ENCODE measurements around the gene PRDM16.

PRDM16 gene

DNA sequence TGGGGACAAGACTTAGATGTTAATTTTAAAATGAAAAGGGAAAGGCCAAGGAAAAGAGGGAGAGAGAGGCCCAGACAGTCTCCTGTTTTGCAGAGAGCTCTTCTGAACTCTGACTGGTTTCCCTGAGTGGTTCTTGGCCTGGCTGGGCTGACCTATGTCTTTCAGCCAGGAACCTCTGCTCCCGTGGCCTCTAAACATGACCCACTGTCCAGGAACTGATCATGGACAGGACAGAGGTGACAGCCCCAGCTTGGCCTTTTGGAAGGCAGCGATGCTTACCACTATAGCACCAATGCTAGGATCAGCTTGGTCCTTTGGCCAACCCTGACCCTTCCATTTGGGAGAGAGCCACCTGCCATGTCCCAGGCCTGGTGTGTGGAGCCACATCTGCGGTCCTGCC lies 55.2 kb downstream of the PRDM16 start:
- no peak for DNase-seq (ENCODE audit: low read depth)

DNA sequence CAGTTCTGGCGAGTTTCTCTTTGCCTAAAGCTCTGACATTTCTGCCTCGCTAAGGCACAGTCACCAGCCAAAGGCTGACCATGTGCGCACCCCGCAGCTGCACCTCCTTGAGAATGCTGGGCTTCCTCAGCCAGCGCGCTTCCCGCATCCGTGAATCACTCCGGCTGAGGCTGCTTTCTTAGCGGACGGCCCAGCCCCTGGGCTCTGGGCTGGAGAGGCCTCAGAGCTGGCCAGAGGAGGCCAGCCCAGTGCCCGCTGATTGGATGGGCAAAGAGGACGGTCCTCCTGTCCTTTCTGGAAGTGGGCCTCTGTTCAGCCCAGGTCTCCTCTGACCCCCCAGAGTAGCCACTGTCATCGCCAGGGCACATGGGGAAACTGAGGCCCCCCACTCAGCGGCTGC lies 56.1 kb downstream of the PRDM16 start:
- DNase-seq (ENCODE audit: low read depth): no peak

DNA sequence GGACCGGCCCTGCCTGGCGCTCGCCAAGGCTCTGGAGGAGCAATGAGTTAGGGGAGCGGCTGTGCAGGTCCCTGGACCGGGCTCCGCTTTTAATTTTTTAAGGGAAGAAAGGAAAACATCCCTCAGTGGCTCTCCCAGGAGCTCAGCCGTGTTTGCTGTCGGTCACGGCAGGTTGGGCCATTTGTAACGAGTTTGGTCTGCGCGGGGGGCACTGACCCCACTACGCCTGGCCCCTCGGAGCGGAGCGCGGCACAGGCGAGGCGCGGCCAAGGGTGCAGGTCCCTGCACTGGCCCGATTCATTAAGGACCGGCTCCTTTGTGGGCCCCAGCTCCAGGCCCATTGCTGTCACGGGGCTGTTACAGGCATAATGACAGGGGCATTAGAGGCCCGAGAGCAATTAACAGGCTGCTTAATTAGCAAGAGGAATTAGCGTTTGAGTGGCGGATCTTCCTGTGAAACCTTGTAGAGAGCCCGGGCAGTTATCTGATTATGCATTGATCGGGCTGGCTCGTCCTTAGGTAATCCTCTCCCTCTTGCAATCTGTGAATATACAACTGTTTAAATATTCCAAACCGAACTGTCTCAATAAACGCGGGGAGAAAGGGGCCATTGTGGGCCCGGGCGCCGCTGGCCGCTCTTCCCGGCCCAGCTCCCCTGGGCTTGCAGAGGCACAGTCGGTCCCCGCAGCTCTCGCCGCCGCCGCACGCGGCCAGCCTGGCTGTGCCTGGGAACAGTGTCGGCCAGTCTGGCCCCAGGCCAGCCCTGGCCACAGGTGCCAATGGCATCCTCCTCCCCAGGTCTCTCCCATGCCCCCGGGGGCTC lies 56.8 kb downstream of the PRDM16 start:
- DNase-seq (ENCODE audit: low read depth): no peak

DNA sequence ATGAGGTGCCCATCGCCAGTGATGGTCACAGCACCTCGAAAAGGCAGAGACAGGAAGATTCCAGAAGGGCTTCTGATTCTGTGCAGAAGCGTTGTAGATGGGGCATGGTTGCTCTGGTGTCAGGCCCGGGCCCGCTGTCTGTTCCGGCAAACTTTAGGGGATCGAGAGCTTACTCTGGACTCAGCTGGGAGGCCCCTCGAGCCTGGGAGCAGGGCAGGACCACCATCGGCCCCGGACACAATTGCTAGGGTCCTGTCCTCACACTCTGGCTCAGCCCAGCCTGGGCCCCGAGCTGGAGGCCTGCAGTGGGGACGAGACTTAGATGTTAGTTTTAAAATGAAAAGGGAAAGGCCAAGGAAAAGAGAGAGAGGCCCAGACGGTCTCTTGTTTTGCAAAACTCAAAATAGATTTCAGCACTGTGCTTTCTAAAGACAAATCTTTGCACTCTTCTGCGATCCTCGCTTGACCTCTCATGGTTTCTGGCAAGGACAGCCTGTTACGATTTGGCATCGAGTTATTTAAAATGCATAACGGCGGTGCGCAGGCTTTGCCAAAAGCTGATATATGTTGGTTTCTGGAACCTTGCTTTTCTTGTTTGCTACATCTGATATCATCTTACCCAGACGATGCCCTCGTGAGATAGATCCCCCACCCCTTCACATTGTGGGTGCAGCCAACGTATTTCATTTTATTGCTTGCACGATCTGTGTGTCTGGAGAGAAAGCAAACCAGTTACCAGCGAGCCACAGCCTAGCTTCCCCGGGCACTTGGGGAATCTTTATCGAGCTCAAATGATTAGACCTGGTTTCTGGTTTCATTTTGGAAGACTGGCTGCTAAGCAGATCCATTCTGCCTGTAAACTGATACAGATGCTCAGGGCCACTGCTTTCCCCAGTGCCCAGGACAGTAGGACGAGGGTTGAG lies 58.0 kb downstream of the PRDM16 start:
- DNase-seq (ENCODE audit: low read depth): no peak

DNA sequence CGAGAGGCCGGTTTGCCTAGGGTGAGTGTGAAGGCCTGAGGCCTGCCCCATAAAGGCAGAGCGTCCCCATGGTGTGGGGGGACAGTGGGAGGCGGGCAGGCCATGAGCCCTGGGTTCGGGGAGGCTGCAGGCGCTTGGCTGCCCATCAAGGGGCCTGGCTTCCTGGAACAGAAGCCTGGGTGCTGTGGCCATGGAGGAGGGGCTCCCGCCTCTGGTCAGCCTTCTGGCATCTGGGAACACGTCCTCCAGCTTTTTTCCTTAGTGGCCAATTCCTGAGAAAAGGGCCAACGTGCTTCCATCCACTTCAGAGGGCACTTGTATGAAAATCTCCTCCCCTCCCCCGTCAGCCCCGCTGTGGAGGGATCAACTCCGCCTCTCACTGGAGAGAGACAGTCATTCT lies 58.7 kb downstream of the PRDM16 start:
- DNase-seq (ENCODE audit: low read depth): no peak

DNA sequence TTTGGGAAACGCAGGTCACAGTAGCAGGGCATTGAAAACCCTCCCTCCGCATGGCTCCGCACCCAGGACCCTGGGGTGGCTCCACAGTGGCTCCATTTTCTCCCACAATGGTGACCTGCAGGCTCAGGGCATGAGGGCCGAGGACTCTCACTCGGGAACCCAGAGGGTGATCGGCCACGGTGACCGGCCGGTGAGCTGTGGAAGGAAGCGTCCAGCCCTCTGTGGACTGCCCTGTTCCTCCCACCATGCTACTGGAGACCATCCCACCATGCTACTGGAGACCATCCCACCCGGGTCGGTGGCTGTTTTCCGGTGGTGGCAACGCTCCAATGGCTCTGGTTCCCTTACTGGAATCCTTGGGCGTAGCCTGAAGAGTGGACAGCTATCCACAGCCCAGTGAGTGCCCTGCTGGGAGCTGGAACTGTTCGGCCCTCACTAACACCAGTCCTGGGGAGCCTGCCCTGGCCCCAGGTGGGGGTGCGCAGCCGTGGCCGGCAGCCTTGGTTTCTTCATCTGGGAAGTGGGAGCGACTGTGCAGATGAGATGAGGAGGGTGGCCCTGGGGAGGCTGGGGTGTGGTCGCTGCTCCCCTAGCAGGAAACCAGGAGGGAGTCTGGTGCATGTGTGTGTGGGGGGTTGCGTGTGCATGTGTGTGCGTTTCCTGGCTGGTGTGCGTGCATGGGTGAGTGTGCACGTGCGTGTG lies 59.6 kb downstream of the PRDM16 start:
- no peak for DNase-seq (ENCODE audit: low read depth)

DNA sequence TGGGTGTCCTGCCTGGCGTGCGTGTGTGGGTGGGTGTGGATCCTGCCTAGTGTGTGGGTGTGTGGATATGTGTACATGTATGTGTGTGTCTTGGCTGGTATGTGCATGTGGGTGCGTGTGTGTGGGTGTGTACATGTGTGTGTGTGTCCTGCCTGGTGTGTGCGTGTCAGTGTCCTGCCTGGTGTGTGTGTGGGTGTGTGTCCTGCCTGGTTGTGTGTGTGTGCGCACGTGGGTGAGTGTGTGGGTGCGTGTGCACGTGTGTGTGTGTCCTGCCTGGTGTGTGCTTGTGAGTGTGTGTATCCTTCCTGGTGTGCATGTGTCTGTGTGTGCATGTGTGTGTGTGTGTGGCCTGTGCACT lies 60.1 kb downstream of the PRDM16 start:
- DNase-seq (ENCODE audit: low read depth): no peak

DNA sequence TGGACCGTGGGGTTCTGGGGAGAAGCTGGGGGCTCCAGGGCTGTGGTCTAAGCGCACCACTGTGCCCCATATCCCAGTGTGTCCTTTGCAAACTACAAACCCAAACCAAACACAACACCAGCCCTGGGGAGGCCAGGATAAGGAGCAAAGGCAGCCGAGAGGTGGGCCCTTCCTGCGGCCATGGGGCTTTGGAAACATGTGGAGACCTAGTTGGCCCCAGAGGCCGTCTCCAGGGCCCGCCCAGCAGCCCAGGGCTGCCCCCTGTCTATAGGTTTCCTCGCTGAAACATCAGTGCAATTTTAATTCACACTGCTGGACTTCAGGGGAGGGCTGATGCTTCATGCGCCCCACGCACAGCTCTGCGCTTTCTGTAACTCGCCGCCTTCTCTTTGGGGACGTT lies 61.3 kb downstream of the PRDM16 start:
- DNase-seq (ENCODE audit: low read depth): no peak

DNA sequence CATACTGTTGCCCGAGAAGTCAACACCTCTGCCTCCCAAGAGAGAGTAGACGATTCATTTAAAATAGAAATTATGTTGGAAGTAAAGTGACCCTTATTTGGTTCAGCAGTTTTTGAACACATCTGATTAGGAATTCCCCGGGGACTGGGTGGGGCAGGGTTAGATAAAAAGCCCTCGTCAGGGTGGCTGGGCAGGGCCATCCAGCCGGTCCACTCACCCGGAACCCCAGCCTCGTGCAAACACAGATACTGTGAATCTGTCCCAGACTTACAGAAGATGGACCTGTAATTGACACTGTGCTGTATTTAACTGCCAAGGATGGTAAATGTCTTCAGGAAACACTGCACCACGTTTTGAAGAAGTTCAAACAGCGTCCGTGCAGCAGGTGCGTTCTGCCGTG lies 63.7 kb downstream of the PRDM16 start:
- DNase-seq (ENCODE audit: low read depth): no peak

DNA sequence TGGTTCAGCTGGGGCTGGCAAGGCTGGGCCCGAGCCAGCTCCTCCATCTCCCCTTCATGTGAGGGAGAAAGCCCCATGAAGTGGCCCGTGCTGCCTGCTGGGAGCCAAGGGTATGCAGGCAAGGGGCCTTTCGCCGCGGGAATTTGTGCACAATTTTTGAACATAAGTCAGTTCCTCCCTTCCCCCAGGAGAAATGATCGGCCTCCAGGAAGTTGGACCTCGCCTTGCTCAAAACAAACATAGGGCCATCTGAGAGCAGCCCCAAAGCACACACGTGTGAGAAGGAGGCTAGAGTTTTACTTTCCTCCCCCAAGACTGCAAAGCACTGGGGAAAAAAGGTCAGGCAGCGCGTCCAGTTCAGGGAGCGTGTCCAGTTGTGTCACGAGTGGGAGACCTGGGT lies 64.7 kb downstream of the PRDM16 start:
- no peak for DNase-seq (ENCODE audit: low read depth)

DNA sequence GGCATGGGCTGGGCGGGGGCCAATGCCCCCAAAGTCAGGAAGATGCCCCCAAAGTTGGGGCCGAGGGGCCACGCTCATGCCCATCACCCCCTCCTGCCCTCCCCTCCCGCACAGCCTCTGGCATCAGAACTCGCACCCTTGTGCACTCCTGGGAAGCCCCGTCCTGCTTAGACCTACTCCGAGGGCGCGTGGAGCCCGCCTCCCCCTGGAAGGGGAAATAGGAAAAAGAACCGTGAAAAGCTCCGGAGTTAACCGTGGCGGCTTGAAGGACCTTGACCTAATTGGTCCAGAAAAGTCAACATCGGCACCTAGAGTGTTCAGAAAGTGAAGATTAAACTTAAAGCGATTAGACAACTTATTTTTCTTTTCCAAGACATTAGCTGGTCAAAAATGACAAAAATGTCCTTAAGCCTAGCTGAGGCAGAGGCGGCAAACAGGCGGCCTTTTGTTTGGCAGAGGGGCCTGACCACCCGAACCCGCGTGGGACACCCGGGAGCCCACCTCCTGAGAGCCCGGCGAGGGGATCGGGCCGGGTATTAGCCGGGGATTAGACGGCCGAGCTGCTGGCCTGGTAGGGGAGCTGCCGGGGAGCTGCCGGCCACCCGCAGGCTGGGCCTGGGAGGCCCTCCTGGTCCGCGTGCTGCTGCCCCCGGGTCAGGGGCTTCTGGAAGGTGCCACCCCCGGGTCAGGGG lies 65.5 kb downstream of the PRDM16 start:
- DNase-seq (ENCODE audit: low read depth): no peak

DNA sequence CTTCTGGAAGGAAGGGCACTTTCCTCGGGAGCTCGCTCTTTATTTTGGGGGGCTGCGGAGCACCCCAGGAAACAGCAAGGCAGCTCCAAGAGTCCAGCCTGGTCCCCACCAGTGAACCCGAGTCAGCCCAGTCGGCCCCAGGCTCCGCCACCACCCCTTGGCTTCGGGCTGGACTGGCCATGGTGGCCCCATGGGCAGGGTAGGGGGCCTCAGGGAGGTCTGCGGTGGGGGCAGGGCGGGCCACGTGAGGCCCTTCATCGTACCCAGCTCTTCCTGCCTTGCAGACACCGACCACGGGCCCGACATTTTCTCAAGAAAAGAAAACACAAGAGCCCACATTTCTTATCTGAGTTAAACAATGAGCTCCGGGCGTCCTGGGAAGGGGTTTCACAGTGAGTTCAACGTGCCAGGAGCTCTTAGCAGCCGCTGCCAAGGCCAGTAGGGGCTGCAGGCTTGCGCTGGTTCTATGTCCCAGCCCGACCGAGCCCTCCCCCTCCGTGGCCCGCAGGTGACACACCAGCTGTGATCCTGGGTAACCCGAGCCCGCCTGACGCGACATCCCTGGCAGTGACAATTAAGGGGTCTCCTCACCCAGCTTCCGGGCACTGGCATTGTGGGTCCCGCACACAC lies 66.2 kb downstream of the PRDM16 start:
- no peak for DNase-seq (ENCODE audit: low read depth)

DNA sequence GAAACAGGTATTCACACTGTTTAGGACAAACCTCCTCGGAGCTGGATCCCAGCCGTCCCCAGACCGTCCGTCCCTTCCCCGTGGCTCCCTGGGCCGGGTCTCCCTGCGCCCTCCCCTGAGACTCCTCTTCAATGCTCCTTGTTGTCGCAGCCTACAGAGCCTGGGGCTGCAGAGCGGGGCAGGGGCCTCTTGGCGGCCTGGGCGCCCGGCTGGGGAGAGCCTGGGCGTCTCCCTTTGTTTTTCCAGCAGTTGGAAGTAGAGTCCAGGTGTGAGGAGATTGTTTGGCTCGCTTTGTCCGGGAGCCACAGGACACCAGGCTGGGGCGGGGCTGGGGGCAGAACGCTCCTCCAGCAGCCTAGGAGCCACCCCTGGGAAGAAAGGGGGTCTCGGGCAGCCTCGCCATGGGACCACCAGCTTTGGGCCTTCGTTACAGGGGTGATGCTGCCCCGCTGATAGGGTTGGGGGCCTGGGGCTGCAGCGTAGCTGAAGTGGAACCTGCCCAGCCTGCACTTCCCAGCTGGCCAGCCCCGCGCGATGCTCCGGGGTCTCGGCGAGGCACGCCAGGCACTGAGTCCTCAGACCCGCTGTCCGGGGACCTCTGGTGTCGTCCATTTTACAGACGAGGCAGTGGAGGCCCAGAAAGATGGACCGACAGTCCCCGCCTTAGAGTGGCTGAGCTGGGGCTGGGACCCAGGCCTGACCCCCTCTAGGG lies 66.9 kb downstream of the PRDM16 start:
- DNase-seq (ENCODE audit: low read depth): no peak

DNA sequence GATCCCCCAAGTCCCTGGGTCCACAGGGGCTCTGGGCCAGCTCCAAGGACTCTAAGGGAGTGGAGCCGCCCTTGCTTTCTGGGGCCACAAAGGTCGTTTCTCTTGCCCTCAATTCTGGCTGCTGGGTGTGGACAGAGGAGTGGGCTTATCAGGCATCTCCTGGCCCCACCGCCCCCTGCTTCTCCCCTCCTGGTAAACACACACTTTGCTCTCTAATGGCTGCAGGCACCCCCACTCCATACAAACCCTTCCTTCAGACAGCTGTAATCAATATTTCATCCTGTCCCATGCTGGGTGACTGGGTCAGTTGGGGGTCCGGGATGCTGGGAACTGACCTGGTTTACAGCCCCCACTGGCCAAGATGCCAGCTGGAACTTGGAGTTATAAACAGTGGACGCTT lies 67.5 kb downstream of the PRDM16 start:
- no peak for DNase-seq (ENCODE audit: low read depth)

DNA sequence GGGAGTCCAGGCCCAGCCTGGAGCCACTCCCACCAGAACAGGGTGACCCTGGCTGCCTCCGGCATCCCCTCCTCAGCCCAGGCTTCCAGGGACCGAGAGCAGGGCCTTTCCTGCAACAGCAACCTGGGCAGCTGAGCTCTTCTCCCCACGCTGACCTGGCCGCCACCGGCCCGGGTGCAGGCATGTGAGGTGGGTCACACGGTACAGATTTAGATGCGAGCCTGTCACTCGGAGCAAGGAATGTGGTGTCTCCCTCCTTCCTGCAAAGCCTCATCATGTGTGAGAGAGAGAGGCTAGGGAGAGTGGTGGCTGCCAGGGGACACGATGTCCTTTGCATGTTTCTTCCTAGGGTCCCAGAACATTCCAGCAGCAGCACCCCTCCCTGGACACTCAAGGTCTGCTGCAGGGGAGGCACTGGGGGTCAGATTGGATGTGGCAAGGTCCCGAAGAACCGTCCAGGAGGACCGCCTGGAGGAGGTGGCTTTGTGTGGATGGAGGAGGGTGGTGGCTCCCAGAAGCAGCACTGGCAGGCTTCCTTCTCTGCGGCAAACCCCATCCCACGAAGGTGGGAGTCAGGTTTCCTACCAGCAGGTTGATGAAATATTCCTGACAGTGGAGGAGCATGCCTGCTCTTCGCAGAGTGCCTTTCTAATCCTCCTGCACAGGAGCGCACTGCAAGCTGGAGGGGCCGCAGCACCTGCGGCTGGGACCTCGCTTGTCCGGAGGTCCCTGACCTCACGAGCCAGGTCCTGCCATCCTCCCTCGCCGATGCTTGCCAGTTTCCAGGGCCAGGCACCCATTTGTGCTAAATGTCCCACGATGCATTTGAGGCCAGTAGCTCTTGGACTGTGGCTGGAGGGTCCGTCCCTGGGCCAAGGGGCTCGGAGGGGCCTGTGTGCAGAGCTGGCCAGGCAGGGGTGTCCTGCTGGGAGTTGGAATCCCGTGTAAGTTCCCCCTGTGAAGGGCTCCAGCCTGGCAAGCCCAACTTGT lies 68.4 kb downstream of the PRDM16 start:
- no peak for DNase-seq (ENCODE audit: low read depth)

DNA sequence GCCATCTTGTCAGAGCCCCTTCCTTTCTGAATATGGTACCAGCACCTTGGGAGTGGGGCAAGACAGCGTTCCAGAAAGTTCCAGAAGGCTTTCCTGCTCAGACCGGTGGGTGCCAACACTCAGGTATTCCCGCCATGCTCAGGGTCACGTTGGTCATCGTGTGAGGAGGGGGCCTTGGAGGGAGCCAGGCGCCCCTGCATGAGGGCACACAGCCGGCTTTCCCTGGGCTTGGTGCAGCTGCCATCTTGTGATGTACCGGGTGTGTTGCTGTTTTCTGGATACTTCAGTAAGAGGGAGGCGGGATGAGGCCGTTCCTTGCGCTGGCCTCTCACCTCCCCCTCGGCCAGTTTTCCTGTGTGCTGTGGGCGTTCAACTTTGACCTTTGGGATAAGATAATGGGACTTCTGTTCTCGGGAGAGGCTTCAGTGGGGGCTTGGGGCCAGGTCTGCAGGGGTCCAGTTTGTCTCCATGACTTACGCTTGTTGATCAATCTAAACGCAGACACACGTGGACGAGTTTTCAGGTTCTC lies 69.7 kb downstream of the PRDM16 start:
- DNase-seq (ENCODE audit: low read depth): no peak

DNA sequence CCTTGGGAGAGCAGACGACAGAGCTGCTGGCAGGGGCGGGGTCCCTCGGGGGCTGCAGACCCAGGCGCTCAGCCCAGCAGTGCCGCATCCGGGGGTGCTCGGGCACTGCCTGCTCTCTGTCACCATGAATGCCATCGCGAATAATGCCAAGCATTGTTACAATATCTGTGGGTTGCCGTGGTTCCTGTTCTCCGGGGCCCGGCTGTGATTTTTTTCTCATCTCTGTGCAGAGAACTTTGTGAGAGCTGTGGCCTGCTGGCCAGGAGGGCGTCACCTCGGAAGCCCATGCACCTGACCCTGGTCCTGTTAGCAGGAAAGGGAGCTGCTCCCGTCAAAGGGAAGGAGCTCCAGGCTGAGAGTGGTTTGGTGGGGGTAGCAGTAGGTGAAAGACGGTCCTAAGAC lies 70.4 kb downstream of the PRDM16 start:
- DNase-seq (ENCODE audit: low read depth): no peak

DNA sequence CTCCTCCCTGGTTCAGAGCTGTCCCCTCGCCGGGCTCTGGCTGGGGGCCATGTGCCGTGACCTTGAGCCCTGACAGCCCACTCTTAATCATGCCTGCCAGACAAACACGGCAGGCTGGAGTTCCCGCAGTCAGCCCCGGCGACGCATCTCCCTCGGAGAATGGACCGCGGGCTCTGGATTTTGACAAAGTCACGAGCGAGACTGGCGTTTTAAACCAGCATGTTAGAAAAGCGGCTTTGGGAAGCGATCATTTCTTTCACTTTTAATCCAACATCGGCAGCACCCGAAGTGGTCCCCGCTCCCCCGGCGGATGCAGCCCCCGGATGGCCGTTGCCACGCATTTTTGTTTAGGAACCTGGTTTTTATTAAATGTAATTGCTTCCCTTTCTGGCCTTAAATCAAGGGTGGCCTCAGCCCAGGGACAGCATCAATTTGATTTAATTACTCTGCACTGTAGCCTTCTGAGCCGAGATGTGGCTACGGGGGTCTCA lies 70.9 kb downstream of the PRDM16 start:
- DNase-seq (ENCODE audit: low read depth): no peak

DNA sequence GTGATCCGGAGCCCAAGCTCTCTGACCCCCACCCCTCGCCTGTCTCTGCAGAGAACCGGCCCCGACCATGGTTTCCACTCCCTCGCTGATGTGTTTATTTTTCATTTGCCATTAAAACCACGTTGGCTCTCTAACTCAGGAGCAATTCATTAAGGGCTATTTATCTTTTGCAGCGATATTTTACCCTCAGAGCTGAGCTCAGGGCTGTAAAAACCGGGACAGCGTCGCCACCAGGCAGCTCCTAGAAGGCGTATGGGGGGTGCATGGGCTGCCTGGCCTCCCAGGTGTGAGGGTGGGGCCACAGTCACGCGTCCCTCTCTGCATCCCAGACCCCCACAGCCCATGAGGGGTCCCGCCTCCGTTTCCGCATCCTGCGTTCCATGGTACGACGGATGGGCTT lies 71.4 kb downstream of the PRDM16 start:
- DNase-seq (ENCODE audit: low read depth): no peak
